ENCODE measurements around the gene NUP188.
"Not testable (repeated sequence)": the region's sequence is repeated elsewhere in the genome, so short reads cannot be mapped to it uniquely, and the experiment has no call there.

NUP188 gene

DNA sequence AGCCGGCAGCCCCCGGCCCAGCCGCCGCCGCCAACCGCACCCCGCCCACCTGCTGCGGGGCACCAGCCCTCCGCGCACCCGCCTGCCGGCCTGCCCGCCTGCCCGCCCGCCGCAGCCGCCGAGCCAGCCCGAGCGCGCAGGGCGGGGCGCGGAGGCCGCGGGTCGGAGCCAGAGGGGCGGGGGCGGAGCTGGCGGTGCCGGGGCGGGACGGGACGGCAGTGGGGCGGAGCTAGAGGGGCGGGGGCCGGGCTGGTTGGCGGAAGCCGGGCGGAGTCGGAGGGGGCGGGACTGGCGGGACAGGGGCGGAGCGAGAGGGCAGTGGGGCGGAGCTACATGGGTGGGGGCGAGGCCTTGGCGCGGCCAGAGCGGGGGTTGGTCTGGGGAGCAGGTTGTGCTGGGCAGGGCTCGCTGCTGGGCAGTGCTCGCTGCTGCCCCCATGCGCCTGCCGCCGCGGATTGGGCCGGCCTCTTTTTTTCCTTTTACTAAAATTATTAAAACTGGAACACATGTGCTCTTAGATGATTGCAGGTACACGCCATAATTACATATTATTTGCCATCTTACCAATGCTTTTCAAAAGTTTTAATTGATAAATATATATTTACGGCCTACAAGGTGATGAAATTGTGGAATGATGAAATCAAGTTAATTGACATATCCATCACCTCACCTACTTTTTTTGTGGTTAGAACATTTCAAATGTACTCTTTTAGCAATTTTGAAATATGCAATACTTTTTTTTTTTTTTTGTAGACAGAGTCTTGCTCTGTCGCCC, 80.9 kb downstream of the NUP188 start, which contains the start of gene SH3GLB2:
Gene SH3GLB2 (minus strand): TSS at position 140 of the 775 bp plus-strand sequence. CDS start 177 bp downstream, outside the sequence.
- peak; percentile 90 for DNase-seq

GRCh38 chr9:129030191-129030590, 82.7 kb downstream of the NUP188 start:
- no peak for DNase-seq

- DNase-seq: no peak
Observed at GRCh38 chr9:129031514-129031913, 84.0 kb downstream of the NUP188 start.

GRCh38 chr9:129032541-129033159, 85.2 kb downstream of the NUP188 start:
- DNase-seq: no peak

DNA sequence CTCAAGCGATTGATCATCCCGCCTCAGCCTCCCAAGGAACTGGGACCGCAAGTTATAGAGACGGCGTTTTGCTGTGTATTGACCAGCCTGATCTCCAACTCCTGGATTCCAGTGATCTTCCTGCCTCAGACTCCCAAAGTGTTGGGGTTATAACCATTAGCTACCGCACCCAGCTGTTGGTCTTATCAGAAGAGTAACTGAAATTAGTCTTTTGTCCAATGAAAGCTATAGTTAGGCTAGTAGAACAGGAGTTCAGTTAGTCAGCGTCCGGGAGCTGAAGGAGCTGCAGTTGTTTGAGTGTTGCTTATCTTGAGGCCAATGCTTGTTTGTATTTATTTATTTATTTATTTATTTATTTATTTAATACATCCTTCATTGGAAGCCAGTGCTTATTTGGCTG, 85.7 kb downstream of the NUP188 start:
- no peak for DNase-seq

GRCh38 chr9:129035838-129036237, 88.3 kb downstream of the NUP188 start:
- not testable (repeated sequence) for DNase-seq

DNA sequence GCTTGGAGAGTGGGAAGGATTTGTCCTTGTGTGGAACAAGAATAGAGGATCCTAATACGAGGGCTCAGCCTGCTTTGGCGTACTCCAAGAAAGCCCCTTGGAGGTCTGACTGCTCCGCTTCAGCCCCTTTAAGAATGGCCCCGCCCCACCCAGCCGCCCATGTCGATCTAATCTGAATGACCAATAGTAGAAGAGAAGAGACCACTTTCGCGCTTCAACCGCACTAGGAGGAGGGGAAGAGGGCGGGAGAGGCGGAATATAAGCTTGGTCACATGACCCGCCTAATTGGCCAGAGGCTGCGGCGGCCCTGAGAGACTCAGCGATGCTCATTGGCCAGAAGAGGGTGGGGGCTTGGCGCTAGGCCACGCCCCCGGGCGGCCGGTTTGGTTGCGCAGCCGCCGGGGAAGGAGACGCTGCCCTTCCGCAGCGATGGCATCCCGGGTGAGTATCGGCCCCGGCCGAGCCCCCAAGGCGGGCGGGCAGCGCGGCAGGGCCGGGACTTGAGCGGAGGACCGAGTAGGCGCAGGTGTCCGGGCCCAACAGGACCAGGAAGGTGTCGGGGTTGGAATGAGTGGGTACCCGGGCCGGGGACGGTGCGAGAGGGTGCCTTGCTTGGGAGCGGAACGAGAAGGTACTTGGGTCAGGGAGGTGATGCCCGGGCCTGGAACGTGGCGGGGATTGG, 88.9 kb downstream of the NUP188 start, which contains the start of gene MIGA2:
Gene MIGA2 (plus strand): TSS at position 386 of the 682 bp plus-strand sequence. CDS start 3,969 bp downstream, outside the sequence.
- DNase-seq: peak; percentile 97

- DNase-seq: no peak
Observed at GRCh38 chr9:129036923-129037766, 89.6 kb downstream of the NUP188 start.

- DNase-seq: no peak
Observed at GRCh38 chr9:129037767-129038098, 90.2 kb downstream of the NUP188 start.

DNA sequence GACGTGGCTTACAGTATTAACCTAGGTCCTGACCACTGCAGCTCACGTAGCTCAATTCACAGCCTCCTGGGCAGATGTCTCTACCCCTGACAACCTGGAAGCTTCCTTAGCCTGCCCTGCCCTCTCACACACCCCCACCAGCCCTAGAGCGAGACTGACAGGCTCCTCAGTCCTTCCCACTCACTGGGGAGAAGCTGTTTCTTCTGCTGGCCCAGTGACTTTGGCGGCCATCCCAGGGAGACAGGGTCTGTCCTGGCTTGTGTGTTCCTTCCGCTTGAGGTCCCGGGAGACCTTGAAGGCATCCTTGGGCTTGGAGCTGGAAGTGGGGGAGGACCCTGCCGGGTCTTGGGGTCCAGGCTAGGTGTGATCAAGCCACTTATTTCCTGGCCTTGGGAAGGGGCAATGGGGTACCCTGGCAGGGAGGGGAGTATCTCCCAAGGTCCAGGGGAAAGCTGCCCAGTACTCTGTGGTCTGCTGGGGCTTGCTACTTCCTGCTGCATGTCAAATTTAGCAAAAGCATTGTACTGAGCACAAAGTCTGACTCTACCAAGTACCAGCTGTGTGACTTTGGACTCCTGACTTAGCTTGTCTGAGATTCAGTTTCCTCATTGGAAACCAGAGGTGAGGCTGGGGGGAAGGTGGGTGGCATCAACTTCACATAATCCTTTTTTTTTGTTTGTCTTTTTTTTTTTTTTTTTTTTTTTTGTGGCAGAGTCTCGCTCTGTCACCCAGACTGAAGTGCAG, 90.8 kb downstream of the NUP188 start:
- DNase-seq: no peak

DNA sequence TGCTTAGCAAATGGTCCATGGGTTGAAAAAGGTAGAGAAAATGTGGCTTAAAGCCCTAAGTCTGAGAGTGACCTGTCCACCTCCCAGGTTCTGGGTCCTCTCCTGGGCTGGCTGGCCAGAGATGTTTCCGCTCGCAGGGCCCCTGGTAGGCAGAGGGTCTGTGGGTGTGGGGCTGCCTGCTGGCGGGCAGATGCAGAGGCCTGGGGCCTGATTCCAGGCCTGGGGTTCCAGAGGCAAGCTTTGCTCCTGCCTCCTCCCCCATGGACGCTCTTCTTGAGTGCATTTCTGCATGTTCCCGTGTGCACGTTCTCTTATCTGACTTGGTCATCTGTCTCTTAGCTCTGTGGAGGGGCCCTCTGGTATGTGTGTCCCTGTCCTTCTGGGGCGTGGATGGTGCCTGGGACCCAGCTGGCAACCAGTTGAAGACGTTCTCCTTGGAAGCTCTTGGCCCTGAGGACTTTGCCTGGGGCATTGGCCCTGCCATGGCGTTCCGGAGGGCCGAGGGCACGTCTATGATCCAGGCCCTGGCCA, 92.7 kb downstream of the NUP188 start:
- no peak for DNase-seq

- no peak for DNase-seq
Observed at GRCh38 chr9:129042016-129042415, 94.5 kb downstream of the NUP188 start.

DNA sequence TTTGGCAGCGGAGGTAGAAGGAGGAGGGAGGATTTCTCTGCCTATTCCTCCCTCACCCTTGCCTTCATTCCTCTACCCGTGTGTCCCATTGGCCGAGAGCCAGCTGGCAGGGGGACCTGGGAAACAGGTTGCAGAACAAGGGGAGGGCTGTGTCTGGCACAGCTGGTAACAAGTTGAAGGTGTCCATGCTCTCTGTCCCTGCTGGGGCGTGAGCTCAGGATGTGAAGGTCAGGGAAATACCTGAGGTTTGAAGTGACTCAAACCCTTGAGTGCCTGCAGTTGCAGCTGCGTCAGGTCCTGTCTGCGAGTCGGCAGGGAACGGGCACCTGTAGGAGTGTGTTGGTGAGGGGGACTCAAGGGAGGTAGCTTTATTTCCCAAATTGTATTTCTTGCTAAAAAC, 105.1 kb downstream of the NUP188 start:
- DNase-seq: no peak

DNA sequence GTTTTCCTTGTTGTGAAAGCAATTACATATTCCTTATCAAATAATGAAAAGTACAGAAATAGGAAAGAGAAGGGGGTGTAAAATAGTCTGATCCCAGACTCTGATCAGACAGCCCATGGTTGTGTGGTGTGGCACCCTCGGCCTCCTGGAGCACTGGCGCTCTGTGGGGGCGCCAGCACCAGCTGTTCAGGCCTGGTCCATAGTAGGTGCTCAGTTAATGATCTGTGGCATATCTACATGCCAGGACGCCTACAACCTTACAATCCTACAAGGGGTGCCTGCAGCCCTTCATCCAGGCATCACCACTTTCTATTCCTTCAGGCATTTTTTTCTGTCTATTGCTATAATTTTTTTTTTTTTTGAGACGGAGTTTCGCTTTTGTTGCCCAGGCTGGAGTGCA, 105.5 kb downstream of the NUP188 start:
- no peak for DNase-seq

DNA sequence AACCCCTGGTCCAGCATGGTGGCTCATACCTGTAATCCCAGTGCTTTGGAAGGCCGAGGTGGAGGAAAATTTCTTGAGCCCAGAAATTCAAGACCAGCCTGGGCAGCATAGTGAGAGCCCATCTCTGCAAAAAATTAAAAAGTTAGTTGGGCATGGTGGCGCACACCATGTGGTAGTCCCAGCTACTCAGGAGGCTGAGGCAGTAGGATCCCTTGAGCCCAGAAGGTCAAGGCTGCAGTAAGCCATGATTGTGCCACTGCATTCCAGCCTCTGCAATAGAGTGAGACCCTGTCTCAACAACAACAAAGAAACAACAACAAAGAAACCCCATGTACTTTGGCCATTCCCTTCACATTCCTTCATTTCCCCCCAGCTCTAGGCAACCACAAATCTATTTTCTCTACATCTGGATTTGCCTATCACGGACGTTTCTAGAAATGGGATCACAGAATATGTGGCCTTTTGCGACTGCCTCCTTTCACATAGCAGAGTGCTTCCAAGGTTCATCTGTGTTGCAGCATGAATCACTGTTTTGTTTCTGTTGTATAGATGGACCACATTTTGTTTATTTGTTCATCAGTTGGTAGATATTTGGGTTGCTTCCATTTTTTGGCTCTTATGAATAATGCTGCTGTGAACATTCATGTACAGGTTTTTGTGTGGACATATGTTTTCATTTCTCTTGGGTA, 106.8 kb downstream of the NUP188 start:
- DNase-seq: no peak

All from CD4-positive, alpha-beta T cell treated with Interferon gamma for 1 hour (primary cell).